ENCODE measurements around the gene PMS1. TPM values are rescaled to one million over a fixed set of nuclear protein-coding genes. Genes with fewer than 3 reads are reported as not detected.

PMS1 gene
- total and polyA plus RNA-seq, 2 donors (not counting 1 experiment from before 2014, with no cell fraction given): 14.9 to 44.2 TPM

DNA sequence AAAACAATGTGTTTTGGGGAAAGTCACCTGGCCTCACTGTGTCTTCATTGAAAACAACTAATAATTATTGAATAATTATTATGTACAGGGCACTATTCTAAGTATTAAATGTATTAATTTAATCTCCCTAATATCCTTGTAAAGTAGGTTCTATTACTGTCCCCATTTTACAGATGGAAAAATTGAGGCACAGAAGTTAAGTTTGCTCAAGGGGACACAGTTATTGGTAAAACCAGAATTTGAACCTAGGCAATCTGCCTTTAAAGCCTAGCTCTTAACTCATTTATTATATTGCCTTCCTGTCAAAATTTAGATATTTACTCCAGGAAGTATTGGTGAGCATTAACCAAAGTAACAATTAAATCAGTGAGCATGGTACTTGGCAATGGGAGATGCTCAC, 84.6 kb downstream of the PMS1 start:
- Histone ChIP-seq H3K9me3 (ENCODE audit: control extremely low read depth in 1 of 3, control insufficient read depth in 2 of 3, insufficient read depth in 1 of 3, low read length in 2 of 3) (no peaks in the 10 kb centered on the region), H3K79me2 (ENCODE audit: control insufficient read depth, insufficient read depth, low read length) (no peaks in the 10 kb centered on the region), H3K36me3 (replicated peaks in 1 of 2; ENCODE audit: control extremely low read depth in 1 of 2, control insufficient read depth in 1 of 2, extremely low read depth in 1 of 2, insufficient read depth in 2 of 2, low read length in 1 of 2) (no peaks in the 10 kb centered on the region), H3K9ac (ENCODE audit: low read length) (no peak overlapping the region), H2AFZ (ENCODE audit: insufficient read depth, low read depth, low read length, poor library complexity, severe bottlenecking) (no peak overlapping the region), H4K20me1 (ENCODE audit: control insufficient read depth, insufficient read depth, low read length, poor library complexity, severe bottlenecking) (no peaks in the 10 kb centered on the region), H3K4me2 (replicated peaks; ENCODE audit: low read depth, low read length, poor library complexity, severe bottlenecking) (no peak overlapping the region), H3K4me3 (ENCODE audit: control extremely low read depth in 1 of 5, extremely low read depth in 1 of 5, insufficient read depth in 1 of 5, low read depth in 2 of 5, low read length in 4 of 5) (no peak overlapping the region), H3K4me1 (ENCODE audit: control insufficient read depth in 2 of 2, insufficient read depth in 2 of 2, low read length in 2 of 2) (no peaks in the 10 kb centered on the region), H3K27me3 (replicated peaks in 1 of 4; ENCODE audit: control extremely low read depth in 1 of 4, control insufficient read depth in 3 of 4, insufficient read depth in 4 of 4, low read length in 3 of 4) (no peaks in the 10 kb centered on the region), H3K27ac (ENCODE audit: low read length in 2 of 2) (no peak overlapping the region)
- CTCF ChIA-PET: no interaction called here
- no peak for TF ChIP-seq CTCF (IDR thresholded peaks at IDR 0.05)
- no peak for TF ChIP-seq EZH2 (IDR thresholded peaks at IDR 0.05; ENCODE audit: borderline replicate concordance, insufficient read depth, low read depth, low read length, poor library complexity, severe bottlenecking)
- POLR2A ChIA-PET: no interaction called here
- ATAC-seq (ENCODE audit: low read depth): no peak
- no peaks in the 10 kb centered on the region for H3K27me3 Mint-ChIP-seq
- no peaks in the 10 kb centered on the region for H3K4me1 Mint-ChIP-seq
- no peak for DNase-seq
- H3K27ac Mint-ChIP-seq: no peak overlapping the region
- H3K4me3 Mint-ChIP-seq: no peak overlapping the region
- intact Hi-C loops (cut with micrococcal nuclease): no loop called here
- H3K9me3 Mint-ChIP-seq (ENCODE audit: insufficient read depth): no peaks in the 10 kb centered on the region

DNA sequence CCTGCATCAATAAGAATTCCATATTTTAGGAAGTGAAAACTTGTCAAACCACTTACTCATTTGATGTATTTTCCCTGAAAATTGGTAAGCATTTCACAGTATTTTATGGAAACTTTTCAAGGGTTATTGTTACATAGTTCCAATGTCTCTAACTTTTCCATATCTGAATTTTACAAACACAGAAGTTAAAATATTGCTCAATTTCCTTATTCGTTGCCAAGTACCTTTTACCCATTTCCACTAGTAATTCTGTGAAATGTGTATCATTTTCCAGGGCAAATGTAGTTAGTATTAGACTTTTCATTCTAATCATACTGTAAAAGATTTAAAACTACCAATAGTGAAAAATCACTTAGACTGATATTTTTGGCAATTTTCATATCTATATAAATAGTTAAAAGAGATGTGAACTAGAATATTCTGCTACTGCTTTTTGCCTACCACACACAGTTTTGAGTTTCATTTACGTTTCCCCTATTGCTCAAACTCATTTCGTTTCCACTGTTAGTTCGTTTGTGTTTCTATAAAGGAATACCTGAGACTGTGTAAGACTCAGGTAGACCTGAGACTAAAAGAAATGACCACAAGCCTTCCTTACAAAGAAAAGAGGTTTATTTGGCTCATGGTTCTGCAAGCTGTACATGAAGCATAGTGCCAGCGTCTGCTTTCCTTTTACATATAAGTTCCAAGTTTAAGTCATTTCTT, 86.3 kb downstream of the PMS1 start:
- POLR2A ChIA-PET: no interaction called here
- TF ChIP-seq EZH2 (IDR thresholded peaks at IDR 0.05; ENCODE audit: borderline replicate concordance, insufficient read depth, low read depth, low read length, poor library complexity, severe bottlenecking) (no peak), CTCF (IDR thresholded peaks at IDR 0.05) (no peak)
- Histone ChIP-seq H3K27ac (ENCODE audit: low read length in 2 of 2) (no peak overlapping the region), H3K4me2 (replicated peaks; ENCODE audit: low read depth, low read length, poor library complexity, severe bottlenecking) (no peak overlapping the region), H3K4me1 (ENCODE audit: control insufficient read depth in 2 of 2, insufficient read depth in 2 of 2, low read length in 2 of 2) (peaks cover 9 to 12% of the 10 kb centered on the region in 2 donors), H3K9me3 (ENCODE audit: control extremely low read depth in 1 of 3, control insufficient read depth in 2 of 3, insufficient read depth in 1 of 3, low read length in 2 of 3) (no peaks in the 10 kb centered on the region), H3K4me3 (ENCODE audit: control extremely low read depth in 1 of 5, extremely low read depth in 1 of 5, insufficient read depth in 1 of 5, low read depth in 2 of 5, low read length in 4 of 5) (no peak overlapping the region), H2AFZ (ENCODE audit: insufficient read depth, low read depth, low read length, poor library complexity, severe bottlenecking) (no peak overlapping the region), H4K20me1 (ENCODE audit: control insufficient read depth, insufficient read depth, low read length, poor library complexity, severe bottlenecking) (no peaks in the 10 kb centered on the region), H3K79me2 (ENCODE audit: control insufficient read depth, insufficient read depth, low read length) (no peaks in the 10 kb centered on the region), H3K36me3 (replicated peaks in 1 of 2; ENCODE audit: control extremely low read depth in 1 of 2, control insufficient read depth in 1 of 2, extremely low read depth in 1 of 2, insufficient read depth in 2 of 2, low read length in 1 of 2) (no peaks in the 10 kb centered on the region), H3K27me3 (replicated peaks in 1 of 4; ENCODE audit: control extremely low read depth in 1 of 4, control insufficient read depth in 3 of 4, insufficient read depth in 4 of 4, low read length in 3 of 4) (no peaks in the 10 kb centered on the region), H3K9ac (ENCODE audit: low read length) (no peak overlapping the region)
- Mint-ChIP-seq H3K27me3 (no peaks in the 10 kb centered on the region), H3K9me3 (ENCODE audit: insufficient read depth) (peaks cover 2% of the 10 kb centered on the region), H3K4me1 (peaks cover 10% of the 10 kb centered on the region), H3K27ac (no peak overlapping the region), H3K4me3 (no peak overlapping the region)
- intact Hi-C loops (cut with micrococcal nuclease): no loop called here
- no peak for ATAC-seq (ENCODE audit: low read depth)
- WGBS (ENCODE audit: insufficient coverage): no CpG with 5 or more reads among the region's 5 CpGs
- CTCF ChIA-PET: no interaction called here
- no peak for DNase-seq
